TTC549 (cell line): ENCODE measurements around the gene DMD.

ENCODE experiments used
- FAIRE-seq: peaks from 2 replicates; lab custom pipeline; 2012; peaks lifted over from hg19 to GRCh38; lab: Jason Lieb, UNC

The DMD gene

GRCh38 chrX:31154946-31155345 lies 2056.4 kb downstream of the DMD start:
- no peak for FAIRE-seq

GRCh38 chrX:31153475-31154047 lies 2057.8 kb downstream of the DMD start:
- FAIRE-seq, result no peak

GRCh38 chrX:31147175-31147574 lies 2064.2 kb downstream of the DMD start:
- no peak for FAIRE-seq

- no peak for FAIRE-seq
Observed at GRCh38 chrX:31139961-31140360, 2071.4 kb downstream of the DMD start.

- FAIRE-seq, result no peak
Observed at GRCh38 chrX:31138124-31138523, 2073.2 kb downstream of the DMD start.

GRCh38 chrX:31136144-31136611 lies 2075.2 kb downstream of the DMD start:
- no peak for FAIRE-seq

GRCh38 chrX:31132821-31133241 lies 2078.5 kb downstream of the DMD start:
- no peak for FAIRE-seq

GRCh38 chrX:31130457-31131220 lies 2080.7 kb downstream of the DMD start:
- FAIRE-seq, result no peak

- no peak for FAIRE-seq
Observed at GRCh38 chrX:31128855-31129254, 2082.5 kb downstream of the DMD start.

GRCh38 chrX:31127716-31128115 lies 2083.6 kb downstream of the DMD start:
- no peak for FAIRE-seq

GRCh38 chrX:31126205-31126604 lies 2085.1 kb downstream of the DMD start:
- FAIRE-seq, result no peak

GRCh38 chrX:31124536-31124935 lies 2086.8 kb downstream of the DMD start:
- FAIRE-seq, result no peak

GRCh38 chrX:31123335-31123734 lies 2088.0 kb downstream of the DMD start:
- no peak for FAIRE-seq

GRCh38 chrX:31117266-31117665 lies 2094.1 kb downstream of the DMD start:
- FAIRE-seq, result no peak

GRCh38 chrX:31115398-31115797 lies 2096.0 kb downstream of the DMD start:
- FAIRE-seq, result no peak

GRCh38 chrX:31114858-31115257 lies 2096.5 kb downstream of the DMD start:
- no peak for FAIRE-seq

- no peak for FAIRE-seq
Observed at GRCh38 chrX:31112226-31112999, 2098.9 kb downstream of the DMD start.

- no peak for FAIRE-seq
Observed at GRCh38 chrX:31110657-31111056, 2100.7 kb downstream of the DMD start.

GRCh38 chrX:31099536-31100090 lies 2111.7 kb downstream of the DMD start:
- no peak for FAIRE-seq

- no peak for FAIRE-seq
Observed at GRCh38 chrX:31098079-31098478, 2113.3 kb downstream of the DMD start.

- FAIRE-seq, result no peak
Observed at GRCh38 chrX:31093639-31093975, 2117.7 kb downstream of the DMD start.

GRCh38 chrX:31092970-31093638 lies 2118.2 kb downstream of the DMD start:
- no peak for FAIRE-seq
